OCI-M2 (cell line): ENCODE data around the gene KCNH8.

Experiments used
- DNase-seq: peaks from one replicate; lab custom pipeline; 2025; ENCODE audit not compliant: unreplicated experiment; lab: John Stamatoyannopoulos, UW

Gene KCNH8

GRCh38 chr3:19467761-19468160, 319.5 kb downstream of the KCNH8 start:
- DNase-seq = no peak

GRCh38 chr3:19471138-19471537, 322.8 kb downstream of the KCNH8 start:
- no peak for DNase-seq

DNA sequence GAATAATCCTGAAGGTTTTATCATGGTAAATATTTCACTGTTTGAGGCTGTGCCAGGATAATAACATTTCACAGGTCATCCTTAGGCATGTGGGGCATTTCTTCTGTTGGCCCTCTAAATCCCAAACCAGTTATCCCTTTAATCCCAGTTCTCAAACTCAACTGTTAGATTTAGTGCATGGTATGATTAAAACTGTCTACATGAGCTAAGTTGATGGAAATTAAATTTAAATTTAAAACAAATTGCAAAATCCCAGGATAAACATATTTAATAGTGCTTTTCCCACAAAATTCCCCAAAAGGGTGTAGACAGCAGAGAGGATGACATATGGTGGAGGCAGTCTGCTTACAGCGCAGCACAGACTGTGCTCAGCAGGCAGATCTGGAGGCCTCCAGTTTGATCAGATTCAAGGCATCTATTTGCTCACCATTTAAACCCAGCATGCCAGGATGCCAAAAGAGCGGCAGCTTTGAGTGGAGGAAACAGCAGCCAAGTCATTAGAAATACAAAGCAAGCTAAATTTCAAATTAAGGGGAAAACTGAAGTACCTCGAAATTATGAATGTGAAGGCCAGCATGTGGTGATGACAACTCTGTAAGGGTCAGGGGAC, 325.8 kb downstream of the KCNH8 start:
- DNase-seq = no peak

- no peak for DNase-seq
Observed at GRCh38 chr3:19476281-19476680, 328.0 kb downstream of the KCNH8 start.

DNA sequence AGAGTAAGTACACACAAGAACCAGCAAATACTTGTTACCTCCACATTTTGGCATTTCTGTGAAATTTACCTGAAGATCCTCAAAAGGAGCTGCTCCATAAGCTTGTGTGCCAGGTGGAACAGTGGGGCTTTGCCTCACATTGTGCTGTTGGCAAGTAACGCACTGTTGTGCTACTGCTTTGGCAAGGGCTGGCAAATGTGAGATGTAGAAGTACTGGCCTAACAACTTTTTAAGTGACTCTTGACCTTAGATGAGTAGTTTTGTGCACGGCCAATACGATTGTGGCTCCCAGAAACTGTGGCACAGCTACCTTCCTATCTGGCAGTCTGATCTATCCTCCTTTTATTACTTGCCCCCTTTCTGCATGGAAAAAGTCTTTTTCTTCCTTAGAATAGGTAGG, 337.0 kb downstream of the KCNH8 start:
- DNase-seq = no peak

DNA sequence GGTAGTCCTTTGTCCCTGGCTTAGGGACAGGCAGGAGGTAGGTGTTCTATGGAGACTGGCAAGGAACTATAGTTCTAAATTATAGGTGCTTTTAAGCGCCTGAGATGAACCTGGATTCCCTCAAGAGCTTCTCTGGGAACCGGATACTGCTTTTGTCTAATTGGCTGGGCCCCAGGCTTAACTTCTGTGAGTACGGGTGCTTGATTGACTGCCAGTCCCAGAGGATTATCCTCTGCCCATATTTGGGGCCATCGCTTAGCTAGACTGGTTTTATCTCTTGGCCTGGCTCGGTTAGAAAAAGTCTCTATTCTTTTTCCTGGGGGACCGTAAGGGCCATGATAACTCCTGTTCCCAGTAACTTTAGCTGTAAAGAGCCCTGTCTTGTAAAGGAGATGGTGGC, 339.1 kb downstream of the KCNH8 start:
- DNase-seq = no peak

DNA sequence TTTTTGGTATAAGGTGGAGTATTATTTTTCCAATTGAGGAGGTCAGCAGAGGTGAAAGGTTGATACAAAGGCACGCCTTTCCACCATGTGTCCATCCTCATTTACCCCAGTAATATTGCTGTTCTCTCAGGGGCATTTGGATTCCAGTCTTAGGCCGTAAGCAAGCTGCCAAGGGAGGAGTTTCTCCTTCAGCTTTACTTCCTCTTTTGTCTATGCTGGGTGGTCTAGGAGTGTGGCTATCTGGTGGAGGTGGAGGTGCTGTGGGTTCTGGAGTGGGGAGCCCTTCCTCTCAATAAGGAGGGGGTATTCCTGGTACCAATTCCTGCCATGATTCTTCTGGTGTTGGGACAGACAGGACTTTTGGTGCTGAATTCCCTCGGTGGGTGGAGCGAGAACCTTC, 340.6 kb downstream of the KCNH8 start:
- DNase-seq = no peak

DNA sequence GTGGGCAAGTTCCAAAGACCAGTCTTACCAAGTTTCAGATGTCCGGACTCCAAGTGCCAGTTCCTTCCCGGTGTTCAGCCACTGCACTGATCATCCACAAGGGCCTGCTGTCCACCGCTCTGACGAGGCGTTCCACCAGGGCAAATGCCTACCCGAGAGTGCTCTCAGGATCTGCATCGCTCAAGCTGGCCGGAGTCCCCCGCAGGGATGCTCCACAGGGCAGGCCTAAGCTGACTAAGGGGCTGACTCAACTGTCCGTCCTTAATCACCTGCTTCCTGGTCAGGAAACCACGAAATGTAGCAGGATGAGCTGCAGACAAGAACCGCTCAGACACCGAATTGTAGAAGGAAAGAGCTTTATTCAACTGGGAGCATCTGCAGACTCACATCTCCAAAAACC, 341.6 kb downstream of the KCNH8 start:
- DNase-seq = no peak

- no peak for DNase-seq
Observed at GRCh38 chr3:19506171-19506570, 357.9 kb downstream of the KCNH8 start.

- DNase-seq = no peak
Observed at GRCh38 chr3:19522305-19522704, 374.0 kb downstream of the KCNH8 start.

- no peak for DNase-seq
Observed at GRCh38 chr3:19526071-19526470, 377.8 kb downstream of the KCNH8 start.

DNA sequence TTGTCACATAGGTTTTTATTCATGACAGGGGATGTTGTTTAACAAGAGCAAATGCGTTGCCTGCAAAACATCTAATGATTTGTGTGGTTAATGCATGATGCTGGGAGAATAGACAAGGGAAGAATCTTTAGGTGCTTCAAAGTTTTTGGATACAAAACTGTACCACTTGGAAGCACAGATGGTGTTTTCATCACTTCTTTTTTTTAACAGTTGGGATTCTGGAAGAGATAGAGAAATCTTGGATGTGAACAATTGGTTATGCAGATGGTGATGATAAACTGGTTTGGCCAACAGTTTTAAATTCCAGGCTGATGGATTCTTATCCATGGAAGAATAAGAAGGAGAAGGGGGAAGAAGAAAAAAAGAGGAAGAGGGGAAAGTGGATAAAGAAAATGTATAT, 379.4 kb downstream of the KCNH8 start:
- no peak for DNase-seq

DNA sequence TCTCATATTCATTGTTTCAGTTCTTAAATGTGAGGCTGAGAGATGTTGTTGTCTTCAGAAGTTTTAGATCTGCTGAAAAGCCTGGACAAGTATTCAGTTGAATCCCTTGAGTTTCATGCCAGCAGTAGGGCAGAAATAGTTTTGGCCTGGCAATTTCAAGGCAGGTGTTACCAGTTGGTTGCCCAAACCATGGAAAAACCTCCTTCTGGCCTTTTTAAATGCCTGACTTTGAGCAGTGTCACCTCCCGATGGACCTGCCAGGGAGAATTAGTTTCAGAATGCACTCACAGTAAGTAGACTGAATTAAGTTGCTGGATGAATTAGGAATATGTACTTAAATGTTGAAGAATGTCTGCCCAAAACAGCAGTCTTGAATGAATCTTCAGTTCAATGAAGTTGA, 383.1 kb downstream of the KCNH8 start:
- no peak for DNase-seq

- no peak for DNase-seq
Observed at GRCh38 chr3:19539518-19540392, 391.4 kb downstream of the KCNH8 start.

DNA sequence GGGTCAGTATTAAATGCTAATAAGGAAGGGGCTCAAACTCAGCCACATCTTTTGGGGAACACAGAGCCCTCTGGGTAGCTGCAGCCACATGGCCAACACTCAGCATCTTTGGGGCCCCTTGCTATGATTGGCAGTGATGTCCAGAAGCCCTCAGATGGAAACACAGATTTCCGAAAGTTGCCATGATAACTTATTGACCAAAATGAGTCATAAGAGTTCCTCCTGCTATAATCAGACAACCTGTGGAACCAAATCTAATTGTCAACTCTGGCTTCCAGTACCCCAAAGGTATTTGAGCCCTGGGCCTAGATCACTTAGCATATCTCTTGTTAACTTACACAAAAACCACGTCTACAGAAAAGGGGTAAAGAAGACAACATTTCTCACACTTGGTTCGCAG, 392.2 kb downstream of the KCNH8 start:
- no peak for DNase-seq

GRCh38 chr3:19541284-19541683, 393.0 kb downstream of the KCNH8 start:
- no peak for DNase-seq

- DNase-seq = no peak
Observed at GRCh38 chr3:19543212-19543841, 395.0 kb downstream of the KCNH8 start.

DNA sequence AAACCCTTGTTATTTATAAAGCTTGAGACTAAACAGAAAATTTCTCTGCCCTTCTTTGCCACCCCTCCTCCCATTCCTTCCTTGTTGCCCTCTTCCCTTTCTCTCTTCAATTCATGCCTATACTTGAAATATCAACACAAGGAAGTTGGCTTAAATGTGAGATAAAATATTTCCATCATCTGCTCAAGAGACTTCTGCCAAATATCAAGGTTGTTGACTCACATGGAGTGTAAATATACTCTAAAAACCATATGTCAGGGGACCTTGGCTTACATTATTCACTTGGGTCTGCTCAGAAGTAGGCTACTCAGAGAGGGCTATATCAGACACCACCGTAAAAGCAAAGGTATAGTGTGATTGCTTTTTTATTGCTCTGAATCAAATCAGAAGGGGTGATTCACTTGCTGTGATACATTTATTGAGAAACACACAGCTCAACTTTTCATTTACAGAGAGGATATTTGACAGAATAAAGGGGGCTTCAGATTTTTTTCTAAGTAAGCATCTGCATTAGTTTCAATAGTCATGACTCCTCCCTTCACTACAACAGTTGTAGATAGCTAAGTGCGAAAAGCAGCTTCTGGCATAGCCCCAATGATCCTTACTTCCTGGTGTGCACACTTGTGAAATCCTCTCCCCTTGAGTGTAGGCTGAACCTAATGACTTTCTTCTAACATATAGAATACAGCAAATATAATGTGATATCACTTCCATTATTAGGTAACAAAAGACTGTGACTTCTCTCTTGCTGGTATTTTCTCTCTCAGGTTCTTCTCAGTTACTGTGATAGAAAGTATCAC, 399.6 kb downstream of the KCNH8 start:
- no peak for DNase-seq

DNA sequence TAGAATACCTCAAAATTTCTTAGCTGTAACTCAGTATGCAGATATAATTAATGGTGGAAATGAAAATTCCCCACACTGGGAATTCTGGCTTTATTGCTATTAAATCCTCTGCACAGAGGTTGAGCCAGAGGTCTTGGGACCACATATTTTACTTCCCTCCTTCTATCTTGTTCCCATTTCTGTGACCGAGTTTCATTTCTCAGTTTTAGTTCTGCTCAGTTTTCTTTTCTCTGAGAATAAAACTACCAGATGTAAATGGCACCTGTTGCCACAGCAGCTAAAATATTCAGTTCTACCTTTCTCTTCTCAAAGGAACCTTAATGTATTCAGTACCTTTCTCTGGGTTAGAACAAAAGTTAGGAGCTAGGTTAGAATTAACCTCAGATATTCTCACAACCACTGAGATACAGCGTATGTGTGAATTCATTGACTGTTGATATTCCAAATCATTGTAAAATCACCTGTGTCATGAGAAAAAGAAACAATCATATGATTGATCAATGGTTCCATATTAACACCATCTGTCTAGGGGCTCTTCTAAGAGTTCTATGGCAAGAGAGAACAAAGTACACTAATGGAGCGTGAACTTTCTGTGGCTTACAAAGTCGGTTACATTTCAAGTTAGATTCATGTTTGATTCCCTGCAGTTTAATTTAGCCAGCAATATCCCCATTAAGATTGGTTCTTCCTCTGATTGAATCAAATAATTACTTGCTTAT, 411.6 kb downstream of the KCNH8 start:
- no peak for DNase-seq

GRCh38 chr3:19573644-19574043, 425.3 kb downstream of the KCNH8 start:
- no peak for DNase-seq

DNA sequence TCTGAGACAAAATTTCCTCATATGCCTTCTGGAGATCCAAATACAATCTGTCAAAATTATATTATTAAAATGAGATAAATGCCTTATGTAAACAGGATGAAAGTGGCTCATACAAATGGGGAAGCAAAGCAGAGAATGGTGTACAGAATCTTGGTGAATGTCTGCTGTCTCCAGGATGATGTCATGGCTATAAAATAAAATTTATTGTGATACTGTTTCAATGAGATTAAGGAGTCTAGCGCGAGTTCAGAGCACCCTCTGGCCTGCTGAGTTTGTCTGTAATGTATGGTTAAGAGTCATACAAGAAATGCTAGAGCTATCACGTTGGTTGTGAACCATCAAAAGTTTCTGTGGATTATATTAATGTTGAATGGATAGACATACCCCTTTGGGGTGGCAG, 426.0 kb downstream of the KCNH8 start:
- DNase-seq = no peak
